PC-3 (cell line): ENCODE results near the gene BBLN. TPM values are rescaled to one million over a fixed set of nuclear protein-coding genes. Genes with fewer than 3 reads are reported as not detected.

ENCODE experiments used
- ATAC-seq: fragments of 200-7000 bp; cut with Tn5 transposase; 2 replicates; pipeline ENCODE4 v1.9.1; 2020; ENCODE audit warnings: mild to moderate bottlenecking, moderate library complexity
- BruUV-seq: library from RNA; stranded (reverse); fragments of 400-500 nt; replicated peaks from 2 replicates; lab custom pipeline; 2021; lab: Mats Ljungman, UMichigan
- CTCF ChIA-PET: fragments of 300-600 bp; sonication (Branson Sonifier 250); formaldehyde crosslinking; loops from one replicate; lab custom pipeline; 2022; ENCODE audit warnings: antibody characterized with exemption; lab: Charles Lee
- POLR2A ChIA-PET: fragments of 300-600 bp; sonication (Branson Sonifier 250); formaldehyde crosslinking; loops from one replicate; lab custom pipeline; 2022; ENCODE audit warnings: antibody characterized with exemption; ENCODE audit not compliant: unreplicated experiment; lab: Charles Lee
- DNase-seq: peaks from one replicate; pipeline ENCODE4 v3.0.0-alpha.2; 2015
- H2AFZ ChIP-seq: fragments of 300-600 bp; sonication (generic); 2 replicates; pipeline ENCODE4 v1.6.0; 2016; ENCODE audit warnings: antibody characterized with exemption, low read length
- H3F3A ChIP-seq: fragments of 300-600 bp; sonication (generic); one replicate; pipeline ENCODE4 v1.6.0; 2017; ENCODE audit warnings: antibody characterized with exemption, low read length, control low read depth, mild to moderate bottlenecking; ENCODE audit not compliant: unreplicated experiment
- H3K27ac ChIP-seq: fragments of 300-600 bp; sonication (generic); 2 replicates; pipeline ENCODE4 v1.5.1; 2016; ENCODE audit warnings: mild to moderate bottlenecking, low read length
- H3K27me3 ChIP-seq: fragments of 300-600 bp; sonication (generic); 2 replicates; pipeline ENCODE4 v1.6.1; 2016; ENCODE audit warnings: low read length, mixed read lengths
- H3K36me3 ChIP-seq: fragments of 300-600 bp; sonication (generic); 2 replicates; pipeline ENCODE4 v1.6.1; 2016; ENCODE audit warnings: low read depth, mixed run types, low read length, mixed read lengths
- H3K4me1 ChIP-seq: fragments of 300-600 bp; sonication (generic); 2 replicates; pipeline ENCODE4 v1.5.1; 2016; ENCODE audit warnings: low read length; ENCODE audit not compliant: insufficient read depth
- H3K4me2 ChIP-seq: fragments of 300-600 bp; sonication (generic); 2 replicates; pipeline ENCODE4 v1.6.0; 2016; ENCODE audit warnings: low read length
- H3K4me3 ChIP-seq: fragments of 300-600 bp; sonication (generic); 2 replicates; pipeline ENCODE4 v1.5.1; 2016; ENCODE audit warnings: mild to moderate bottlenecking, low read length, mixed read lengths
- H3K79me2 ChIP-seq: fragments of 300-600 bp; sonication (generic); 2 replicates; pipeline ENCODE4 v1.6.1; 2017; ENCODE audit warnings: low read length, mixed read lengths
- H3K9ac ChIP-seq: fragments of 300-600 bp; sonication (generic); 2 replicates; pipeline ENCODE4 v1.6.0; 2016; ENCODE audit warnings: mild to moderate bottlenecking, low read length
- H3K9me2 ChIP-seq: fragments of 300-600 bp; sonication (generic); replicated peaks from 2 replicates; pipeline ENCODE4 v1.6.1; 2016; ENCODE audit warnings: mixed run types, low read length, mixed read lengths
- H3K9me3 ChIP-seq: fragments of 300-600 bp; sonication (generic); 2 replicates; pipeline ENCODE4 v1.6.1; 2016; ENCODE audit warnings: low read length, mixed read lengths
- H4K20me1 ChIP-seq: fragments of 300-600 bp; sonication (generic); 2 replicates; pipeline ENCODE4 v1.6.1; 2016; ENCODE audit warnings: low read length, mixed read lengths
- CTCF ChIP-seq: fragments of 300-600 bp; sonication (generic); conservative IDR thresholded peaks from 2 replicates; pipeline ENCODE4 v1.5.1; 2017; ENCODE audit warnings: antibody characterized with exemption, low read depth, mild to moderate bottlenecking, low read length
- EZH2 ChIP-seq: fragments of 300-600 bp; sonication (generic); IDR thresholded peaks from one replicate; pipeline ENCODE4 v1.6.1; 2017; ENCODE audit warnings: antibody characterized with exemption, mild to moderate bottlenecking, low read length; ENCODE audit not compliant: unreplicated experiment
- EZH2phosphoT487 ChIP-seq: fragments of 300-600 bp; sonication (generic); IDR thresholded peaks from 2 replicates; pipeline ENCODE4 v1.6.1; 2018; ENCODE audit warnings: mild to moderate bottlenecking, antibody characterized with exemption, low read length, borderline replicate concordance
- intact Hi-C: fragments of 100-400 bp; cut with micrococcal nuclease; formaldehyde crosslinking; loops from 2 replicates; pipeline ENCODE4 v1.9.0; 2023
- total RNA-seq: library from RNA; depleted of rRNA; stranded (reverse); fragments of >200 nt; gene quantifications from 2 replicates; pipeline ENCODE4 v1.2.3, GENCODE V29; 2014

Gene BBLN
- total RNA-seq, 1 experiment from 2014 or later: 158 TPM

GRCh38 chr9:128127568-128127989 is 32.5 kb upstream of the BBLN start, which contains the start of gene PTGES2:
PTGES2 (minus strand) TSS chr9:128127729; CDS start chr9:128127717, 12 bp downstream.
- intact Hi-C loops: loop anchor here (5.0 kb wide), 1 partner anchor 35 kb away; the partner anchor contains the start of gene BBLN
- Histone ChIP-seq H3F3A (no peaks in the 10 kb centered on the region), H3K27ac (peak within 1 kb of the TSS; percentile 87), H3K27me3 (no peaks in the 10 kb centered on the region), H3K79me2 (peaks cover 37% of the 10 kb centered on the region), H3K4me1 (peaks cover 10% of the 10 kb centered on the region; the same call in 1 of the 2 replicates), H3K9me3 (no peaks in the 10 kb centered on the region), H3K9me2 (no peaks in the 10 kb centered on the region), H3K36me3 (peaks cover 8% of the 10 kb centered on the region; the same call in 1 of the 2 replicates), H4K20me1 (no peaks in the 10 kb centered on the region), H3K4me3 (peak within 1 kb of the TSS; percentile 95), H3K4me2 (peak within 1 kb of the TSS; percentile 94), H2AFZ (peak within 1 kb of the TSS; percentile 89), H3K9ac (peak within 1 kb of the TSS; percentile 97)
- TF ChIP-seq CTCF: no peak
- no peak for TF ChIP-seq EZH2phosphoT487
- no peak for TF ChIP-seq EZH2
- POLR2A ChIA-PET: interaction anchor here (0.5 kb wide), 1 partner anchor 486 kb away, joined by 4 read pairs; no protein-coding TSS in a partner anchor
- DNase-seq (peak; percentile 73), ATAC-seq (peak; percentile 68)
- CTCF ChIA-PET: no interaction called here
- no TSS peak for BruUV-seq

GRCh38 chr9:128127990-128128835 is 31.9 kb upstream of the BBLN start:
- H3F3A ChIP-seq: no peaks in the 10 kb centered on the region
- H3K4me3 ChIP-seq: peak overlapping the region; percentile 95
- H3K4me2 ChIP-seq: peak overlapping the region; percentile 94
- no peak for TF ChIP-seq EZH2
- no peak for TF ChIP-seq EZH2phosphoT487
- TF ChIP-seq CTCF: no peak
- peaks cover 37% of the 10 kb centered on the region for H3K79me2 ChIP-seq
- peak overlapping the region; percentile 97 for H3K9ac ChIP-seq
- intact Hi-C loops: loop anchor here (5.0 kb wide), 1 partner anchor 34 kb away; the partner anchor contains the start of gene BBLN
- ChIA-PET CTCF (no interaction called here), POLR2A (interaction anchor here (0.5 to 0.6 kb wide), 2 partner anchors 32 to 486 kb away, joined by 4 read pairs; partner anchors contain the start of gene BBLN)
- H3K27me3 ChIP-seq: no peaks in the 10 kb centered on the region
- peaks cover 8% of the 10 kb centered on the region; the same call in 1 of the 2 replicates for H3K36me3 ChIP-seq
- peak overlapping the region; percentile 87 for H3K27ac ChIP-seq
- H4K20me1 ChIP-seq: no peaks in the 10 kb centered on the region
- H3K4me1 ChIP-seq: peaks cover 10% of the 10 kb centered on the region; the same call in 1 of the 2 replicates
- no peaks in the 10 kb centered on the region for H3K9me3 ChIP-seq
- no peaks in the 10 kb centered on the region for H3K9me2 ChIP-seq
- BruUV-seq: TSS peak; percentile 34
- peak; percentile 71 for ATAC-seq
- peak; percentile 82 for DNase-seq
- H2AFZ ChIP-seq: peak overlapping the region; percentile 89
